Stimulated activated CD8-positive, alpha-beta memory T cell treated with anti-CD3 and anti-CD28 coated beads, Interleukin-12 subunit alpha, Interleukin-12 subunit beta, amount 100 ng/mL, for 24 hours (primary cell): ENCODE data around the gene HOXA10.

Source experiments
- DNase-seq: peaks from one replicate; pipeline ENCODE4 v3.0.0-alpha.2; 2020; ENCODE audit errors: extremely low read depth

Gene HOXA10

GRCh38 chr7:27179503-27180430, 5.6 kb upstream of the HOXA10 start:
- DNase-seq: no peak

DNA sequence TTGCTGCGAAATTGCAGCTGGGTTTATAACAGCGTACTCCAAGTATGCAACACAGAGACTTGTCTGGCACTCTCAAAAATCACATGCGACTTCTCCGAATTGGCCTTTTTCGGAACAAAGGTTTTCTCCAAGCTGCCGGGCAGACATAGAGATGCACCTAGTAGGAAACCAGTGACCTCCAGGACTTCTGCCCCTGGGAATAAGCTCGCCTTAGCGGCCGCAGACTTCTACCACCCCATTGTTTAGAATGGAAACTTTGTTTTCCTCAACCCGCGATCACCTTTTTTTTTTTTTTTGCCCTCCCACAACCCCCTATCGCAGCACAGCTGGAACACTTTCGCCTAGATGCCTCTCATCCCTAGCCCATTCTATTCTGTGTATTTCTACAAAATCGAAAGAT, 4.9 kb upstream of the HOXA10 start:
- DNase-seq: no peak

DNA sequence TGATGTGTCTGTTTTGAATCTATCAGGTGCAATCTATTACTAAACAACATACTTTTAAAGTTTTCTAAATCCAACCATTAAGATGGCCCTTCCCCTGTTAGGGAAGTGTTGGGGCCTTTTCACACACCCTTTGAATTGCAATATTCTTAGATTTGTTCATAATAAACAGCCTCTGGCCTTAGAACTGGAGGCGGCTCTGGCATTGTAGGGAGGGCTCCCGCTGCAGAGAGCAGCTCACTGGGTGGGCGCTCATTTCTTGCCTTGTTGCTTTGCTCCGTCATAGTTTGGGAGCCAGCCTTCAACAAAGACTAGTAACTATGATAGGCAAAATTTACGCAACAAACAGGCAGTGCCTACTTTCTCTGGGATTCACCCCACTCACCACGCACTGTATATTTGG, 4.2 kb upstream of the HOXA10 start:
- no peak for DNase-seq

- DNase-seq: no peak
Measured at GRCh38 chr7:27177795-27178320, 3.7 kb upstream of the HOXA10 start.

- no peak for DNase-seq
Measured at GRCh38 chr7:27176962-27177794, 3.1 kb upstream of the HOXA10 start.

GRCh38 chr7:27176524-27176845, 2.4 kb upstream of the HOXA10 start:
- DNase-seq: no peak

- no peak for DNase-seq
Measured at GRCh38 chr7:27175626-27176523, 1.8 kb upstream of the HOXA10 start.

DNA sequence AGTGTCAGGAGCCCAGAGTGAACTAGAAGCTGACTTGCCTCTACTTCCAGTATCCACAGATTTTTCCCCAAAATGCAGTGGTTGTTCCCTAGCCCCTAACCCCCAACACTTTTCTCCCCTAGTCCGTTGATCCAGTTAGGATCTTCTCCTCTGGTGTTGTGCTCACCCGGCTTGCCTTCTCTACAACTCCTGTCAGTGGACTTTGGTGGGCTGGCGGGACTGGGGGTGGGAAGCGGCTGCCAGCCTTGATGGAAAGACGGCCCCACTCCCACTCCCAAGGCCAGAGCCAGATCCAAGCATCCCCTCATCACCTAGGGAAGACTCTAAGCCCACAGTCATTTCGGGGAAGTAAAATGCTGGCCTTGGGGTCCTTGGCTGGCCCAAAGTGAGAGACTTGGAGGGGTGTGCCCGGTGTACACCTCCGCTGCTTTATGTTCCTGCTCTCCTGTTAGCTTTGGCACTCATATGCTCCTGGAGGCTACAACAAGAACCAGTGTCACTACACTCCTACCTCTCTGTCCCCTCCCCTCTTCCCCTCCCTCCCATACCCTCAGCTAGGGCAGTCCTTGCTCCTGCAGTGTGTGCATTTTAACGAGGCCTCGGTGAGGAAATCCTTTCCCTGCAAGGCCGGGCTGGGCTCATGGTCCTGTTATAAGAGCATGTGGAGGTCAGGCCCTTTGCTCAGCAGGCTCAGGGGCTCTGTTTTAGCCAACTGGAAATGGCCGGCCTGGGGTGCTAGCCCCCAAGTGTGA, 930 bp upstream of the HOXA10 start:
- no peak for DNase-seq

- DNase-seq: no peak
Measured at GRCh38 chr7:27173511-27173955, 587 bp downstream of the HOXA10 start.

DNA sequence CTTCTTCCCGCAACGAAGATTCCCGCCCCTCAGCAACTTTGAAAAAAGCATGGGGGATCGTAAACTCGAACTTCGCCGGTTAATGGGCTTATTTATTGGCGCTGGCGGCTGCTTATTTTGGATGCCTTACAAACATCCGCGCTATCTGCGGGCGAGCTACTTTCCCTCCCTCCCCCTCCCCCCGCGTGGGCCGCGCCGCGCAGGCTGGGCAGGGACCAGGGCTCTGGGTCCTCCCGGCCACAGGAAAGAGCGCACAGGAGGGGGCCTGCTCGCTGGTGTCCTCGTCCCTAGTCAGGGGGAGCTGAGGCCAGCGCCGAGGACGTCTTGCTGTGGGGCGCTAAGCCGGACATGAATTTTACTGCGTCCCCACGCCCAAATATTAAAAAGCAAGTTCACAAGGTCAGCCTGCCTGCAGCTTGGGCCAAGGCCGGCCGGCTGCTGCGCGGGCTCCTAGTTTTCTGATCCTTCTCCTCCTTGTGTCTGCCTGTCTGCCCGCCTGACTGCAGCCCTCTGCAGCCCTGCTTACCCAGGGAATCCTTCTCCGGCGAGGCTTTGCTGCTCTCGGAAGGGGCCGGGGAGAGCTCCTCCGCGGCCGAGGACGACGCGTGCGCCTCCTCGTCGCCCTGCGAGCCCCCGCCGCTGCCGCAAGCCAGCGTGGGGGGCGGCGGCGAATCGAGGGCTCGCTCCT, 1.2 kb downstream of the HOXA10 start:
- DNase-seq: no peak

DNA sequence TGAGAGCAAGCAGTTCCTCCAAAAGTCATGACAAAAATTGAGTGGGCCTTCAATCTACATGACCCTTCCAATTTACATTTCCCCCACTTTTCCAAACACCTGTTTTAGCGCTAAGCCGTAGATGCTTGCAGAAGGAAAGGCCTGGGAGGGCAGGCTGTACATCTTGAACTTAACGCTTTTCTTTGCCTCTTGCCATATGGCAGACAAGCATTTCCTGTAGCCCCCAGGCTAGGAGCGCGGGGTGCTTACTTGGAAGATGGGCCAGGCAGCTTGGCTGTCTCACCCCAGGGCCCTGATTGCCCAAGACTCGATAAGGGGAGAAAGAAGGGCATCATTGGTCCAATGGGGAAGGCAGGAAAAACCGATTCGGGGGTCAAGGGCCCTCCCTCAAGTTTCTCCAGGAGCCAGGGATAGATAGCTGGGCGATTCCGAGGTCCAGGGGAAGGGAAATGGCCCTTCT, 1.8 kb downstream of the HOXA10 start:
- no peak for DNase-seq

DNA sequence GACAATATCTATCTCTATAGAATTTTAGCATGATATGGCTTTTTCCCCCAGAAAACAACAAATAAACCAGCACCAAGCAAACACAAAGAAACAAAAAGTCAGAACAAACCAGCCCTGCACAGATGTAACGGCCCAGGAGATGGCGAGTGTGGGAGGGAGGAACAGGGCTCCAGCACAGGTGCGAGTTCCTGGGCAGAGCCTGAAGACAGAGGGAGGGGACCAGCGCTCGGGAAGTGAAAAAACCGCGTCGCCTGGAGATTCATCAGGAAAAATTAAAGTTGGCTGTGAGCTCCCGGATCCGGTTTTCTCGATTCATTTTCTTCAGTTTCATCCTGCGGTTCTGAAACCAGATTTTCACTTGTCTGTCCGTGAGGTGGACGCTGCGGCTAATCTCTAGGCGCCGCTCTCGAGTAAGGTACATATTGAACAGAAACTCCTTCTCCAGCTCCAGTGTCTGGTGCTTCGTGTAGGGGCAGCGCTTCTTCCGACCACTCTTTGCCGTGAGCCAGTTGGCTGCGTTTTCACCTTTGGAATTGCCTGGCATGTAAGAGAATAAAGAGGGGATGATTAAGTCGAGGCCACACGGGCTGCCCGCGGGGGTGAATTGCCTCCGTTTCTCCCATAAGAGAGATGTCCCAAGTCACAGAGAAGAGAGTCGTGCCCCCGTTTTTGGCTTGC, 2.3 kb downstream of the HOXA10 start:
- DNase-seq: no peak

GRCh38 chr7:27171325-27171636, 2.8 kb downstream of the HOXA10 start:
- DNase-seq: no peak

DNA sequence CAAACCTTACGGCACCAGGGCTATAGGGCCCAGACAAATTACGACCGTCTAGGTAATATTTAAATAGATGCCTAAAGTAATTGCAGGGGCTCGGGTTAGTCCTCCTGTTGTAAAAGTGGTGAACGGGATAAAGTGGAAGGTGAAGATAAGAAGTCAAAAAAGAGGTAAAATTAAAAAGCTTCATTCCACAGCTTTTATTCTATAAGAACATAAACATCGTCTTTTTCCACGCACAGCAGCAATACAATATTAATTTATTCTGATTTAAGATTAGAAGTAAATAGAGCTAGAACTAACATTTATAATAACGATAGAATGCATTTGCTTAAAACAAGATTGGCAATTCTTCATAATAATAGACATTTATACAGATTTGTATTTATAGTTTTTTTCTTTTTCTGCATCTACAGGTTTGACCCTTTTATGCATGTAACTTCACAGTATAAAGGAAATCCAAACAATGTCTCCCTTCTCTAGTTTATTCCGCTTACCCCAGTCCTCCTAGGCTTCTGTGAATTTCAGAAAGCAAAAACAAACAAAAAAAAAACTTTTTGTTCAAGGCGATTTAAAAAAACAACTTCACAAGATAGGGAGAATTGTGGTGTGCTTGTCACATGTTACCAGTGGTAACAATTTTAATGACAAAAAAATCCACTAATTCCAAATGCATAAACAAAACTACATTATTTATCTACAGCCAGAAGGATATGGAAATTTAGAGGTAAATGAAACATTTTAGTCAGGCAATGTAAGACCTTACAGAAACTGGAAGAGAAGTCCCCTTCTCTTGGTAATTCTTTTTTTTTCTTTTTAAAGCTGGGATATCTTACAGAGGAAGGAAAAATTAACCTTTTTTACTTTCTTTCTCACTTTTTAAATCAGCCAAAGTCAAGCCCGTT, 3.4 kb downstream of the HOXA10 start:
- DNase-seq: no peak

- no peak for DNase-seq
Measured at GRCh38 chr7:27169658-27170425, 4.3 kb downstream of the HOXA10 start.

DNA sequence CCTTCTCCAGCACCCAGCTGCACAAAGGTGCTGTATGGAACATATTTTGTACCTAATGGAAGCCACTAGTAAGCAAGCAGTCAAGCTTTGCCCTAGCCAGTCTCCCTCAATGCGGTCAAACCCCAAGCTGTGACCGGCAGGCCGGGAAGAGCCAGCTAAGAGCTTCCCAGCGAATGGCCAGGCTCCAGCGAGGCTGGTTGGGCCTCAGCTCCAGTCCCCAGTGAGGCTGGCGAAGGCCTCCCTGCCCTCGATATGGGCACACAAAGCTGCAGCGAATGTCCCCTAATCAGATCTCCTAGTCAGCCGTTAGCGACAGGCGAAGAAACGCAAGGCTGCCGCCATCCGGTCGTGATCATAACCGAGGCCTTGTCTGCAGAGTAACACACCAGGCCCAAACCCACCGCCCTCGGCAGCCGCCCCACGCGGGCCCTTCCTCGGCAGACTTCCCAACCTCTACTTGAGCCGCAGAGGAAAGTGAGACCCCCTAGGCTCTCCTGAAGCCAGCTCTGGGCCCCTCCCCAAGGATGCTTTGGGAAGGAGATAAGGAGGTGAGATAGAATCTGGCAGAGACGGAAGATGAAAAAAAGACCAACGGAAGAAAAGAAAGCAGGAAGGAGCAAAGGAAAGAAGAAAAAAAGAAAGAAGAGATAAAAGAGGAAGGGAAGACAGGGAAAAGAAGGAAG, 5.7 kb downstream of the HOXA10 start:
- DNase-seq: no peak

- DNase-seq: no peak
Measured at GRCh38 chr7:27167916-27168264, 6.2 kb downstream of the HOXA10 start.
